ENCODE data around the gene POTEM.
"Not testable (repeated sequence)": the region's sequence is repeated elsewhere in the genome, so short reads cannot be mapped to it uniquely, and the experiment has no call there.

Gene POTEM

DNA sequence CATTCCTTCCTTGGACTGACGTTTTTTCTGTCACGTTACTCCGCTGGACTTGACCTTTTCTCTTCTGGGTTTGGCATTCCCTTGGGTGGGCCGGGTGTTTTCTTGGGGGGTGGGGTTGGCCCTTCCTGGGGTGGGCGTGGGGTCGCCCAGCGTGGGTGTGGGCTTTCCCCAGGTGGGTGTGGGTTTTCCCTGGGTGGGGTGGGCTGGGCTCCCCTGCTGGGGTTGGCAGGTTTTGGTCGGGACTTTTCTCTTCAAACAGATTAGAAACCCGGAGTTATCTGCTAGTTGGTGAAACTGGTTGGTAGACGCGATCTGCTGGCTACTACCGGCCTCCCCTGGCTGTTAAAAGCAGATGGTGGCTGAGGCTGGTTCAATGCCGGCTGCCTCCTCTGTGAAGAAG lies at the start of gene POTEM:
TSS of gene POTEM (plus strand) at position 301 of the 400 bp plus-strand sequence. CDS start at position 353, 52 bp downstream.
- not testable (repeated sequence) for DNase-seq

- DNase-seq = not testable (repeated sequence)
Measured at GRCh38 chr14:18918345-18918744, 48.9 kb upstream of the POTEM start.

DNA sequence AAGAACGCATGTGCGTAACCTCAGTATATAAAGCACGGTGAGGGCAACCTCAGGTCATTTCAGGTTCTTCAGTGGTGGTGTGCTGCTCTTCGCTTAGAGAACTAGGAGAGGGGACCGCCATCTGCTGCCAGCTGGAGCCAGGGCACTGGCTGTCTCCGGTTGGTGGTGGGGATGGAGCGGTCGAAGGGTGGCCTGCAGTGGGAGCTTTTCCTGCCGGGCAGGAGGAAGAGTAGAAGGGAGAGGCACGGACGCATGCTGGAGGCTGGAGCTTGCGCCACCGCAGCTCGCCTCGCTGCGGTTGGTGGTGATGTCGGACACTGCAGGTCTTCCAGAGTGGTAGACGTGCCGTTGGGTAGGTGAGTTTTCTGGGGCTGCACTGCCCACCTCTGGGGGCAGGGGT lies 47.2 kb upstream of the POTEM start:
- not testable (repeated sequence) for DNase-seq

DNA sequence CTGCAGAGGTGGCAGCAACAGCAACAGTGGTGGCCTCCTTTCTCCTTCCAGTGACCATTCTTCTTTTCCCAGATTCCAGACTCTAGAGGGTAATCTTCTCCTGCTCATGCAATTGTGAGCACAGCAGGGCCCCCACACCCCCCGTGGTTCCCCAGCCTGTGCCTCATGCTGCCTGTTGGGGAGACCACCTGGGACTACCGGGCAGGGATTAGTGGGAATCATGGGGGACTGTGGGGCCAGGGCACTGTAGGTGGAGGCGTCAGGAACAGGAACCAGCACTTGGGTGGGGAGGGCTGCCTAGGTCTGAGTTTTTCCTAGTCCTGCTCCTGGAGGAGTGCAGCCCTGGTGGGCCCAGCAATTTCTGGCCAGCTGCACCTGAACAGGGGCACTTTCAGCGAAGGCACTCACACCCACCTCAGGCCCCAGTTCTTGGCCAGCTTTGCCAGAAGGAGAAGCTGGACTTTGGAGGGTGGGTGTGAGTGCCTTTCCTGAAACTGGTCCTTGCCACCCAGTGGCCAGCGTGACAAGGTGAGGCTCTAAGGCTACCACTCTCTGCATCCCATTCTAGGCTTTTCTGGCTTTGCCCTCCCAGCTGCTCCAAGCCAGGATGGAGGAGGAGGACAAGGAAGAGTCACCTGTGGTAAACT lies 46.1 kb upstream of the POTEM start:
- not testable (repeated sequence) for DNase-seq

GRCh38 chr14:18936848-18937247 lies 30.4 kb upstream of the POTEM start:
- DNase-seq = not testable (repeated sequence)

DNA sequence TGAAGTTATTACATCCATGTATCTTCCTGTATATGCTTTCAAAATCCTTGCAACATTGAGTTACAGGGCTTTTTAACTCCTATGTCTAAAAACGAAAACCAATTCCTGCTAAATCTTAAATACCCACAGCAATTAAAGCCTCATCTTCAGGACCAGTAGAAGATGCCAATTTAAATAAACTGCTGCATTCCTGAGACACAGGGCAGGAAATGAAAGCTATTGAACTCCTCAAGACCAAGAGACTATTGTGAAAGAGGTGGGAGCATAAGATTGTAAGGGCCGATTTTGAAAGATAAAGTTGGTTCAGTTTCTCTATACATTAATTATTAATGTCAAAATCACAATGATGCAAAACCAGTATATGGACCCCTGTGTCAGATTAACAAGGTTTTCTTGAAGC lies 28.5 kb upstream of the POTEM start:
- DNase-seq = not testable (repeated sequence)

DNA sequence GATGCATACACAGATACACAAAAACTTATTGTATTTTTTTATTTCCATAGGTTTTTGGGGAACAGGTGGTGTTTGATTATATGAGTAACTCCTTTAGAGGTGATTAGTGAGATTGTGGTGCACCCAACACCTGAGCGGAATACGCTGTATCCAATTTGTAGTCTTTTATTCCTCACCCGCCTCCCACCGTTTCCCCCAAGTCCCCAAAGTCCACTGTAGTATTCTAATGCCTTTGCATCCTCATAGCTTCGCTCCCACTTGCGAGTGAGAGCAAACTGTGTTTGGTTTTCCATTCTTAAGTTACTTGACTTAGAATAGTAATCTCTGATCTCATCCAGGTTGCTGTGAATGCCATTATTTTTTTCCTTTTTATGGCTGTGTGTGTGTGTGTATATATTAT lies 17.3 kb upstream of the POTEM start:
- DNase-seq = not testable (repeated sequence)

GRCh38 chr14:18953085-18953484 lies 14.1 kb upstream of the POTEM start:
- not testable (repeated sequence) for DNase-seq

DNA sequence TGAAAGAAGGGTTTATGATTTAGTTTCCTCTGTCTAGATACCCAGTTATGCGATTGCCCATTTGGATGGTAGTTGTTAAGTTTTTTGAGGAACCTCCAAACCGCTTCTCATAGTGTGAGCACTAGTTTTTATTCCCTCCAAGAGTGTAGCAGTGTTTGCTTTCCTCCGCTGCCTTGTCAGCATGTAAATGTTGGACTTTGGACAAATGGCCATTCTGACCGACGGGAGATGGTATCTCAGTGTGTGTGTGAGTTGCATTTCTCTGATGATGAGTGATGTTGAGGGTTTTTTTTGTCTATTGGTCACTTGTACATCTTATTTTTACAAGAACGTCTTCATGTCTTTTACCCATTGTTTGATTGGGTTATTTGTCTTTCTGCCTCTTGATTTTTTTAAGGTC lies 11.4 kb upstream of the POTEM start:
- DNase-seq = not testable (repeated sequence)

DNA sequence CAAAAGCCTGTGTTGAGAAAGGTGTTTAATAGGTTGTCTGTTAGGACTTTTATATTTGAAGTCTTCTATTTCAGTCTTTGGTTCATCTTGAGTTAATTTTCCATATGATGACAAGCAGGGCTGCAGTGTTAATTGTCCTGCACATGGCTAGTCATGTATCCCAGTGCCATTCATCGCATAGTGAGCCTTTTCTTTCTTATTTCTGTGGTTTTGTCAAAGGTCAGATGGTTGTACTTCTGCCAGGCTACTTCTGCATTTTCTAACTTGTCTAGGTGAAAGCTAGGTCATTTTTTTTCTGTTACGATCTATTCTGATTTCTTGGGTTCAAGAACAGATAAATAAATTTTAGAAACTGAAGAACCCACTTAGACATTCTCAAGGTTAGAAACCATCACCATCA lies 5.7 kb upstream of the POTEM start:
- not testable (repeated sequence) for DNase-seq

DNA sequence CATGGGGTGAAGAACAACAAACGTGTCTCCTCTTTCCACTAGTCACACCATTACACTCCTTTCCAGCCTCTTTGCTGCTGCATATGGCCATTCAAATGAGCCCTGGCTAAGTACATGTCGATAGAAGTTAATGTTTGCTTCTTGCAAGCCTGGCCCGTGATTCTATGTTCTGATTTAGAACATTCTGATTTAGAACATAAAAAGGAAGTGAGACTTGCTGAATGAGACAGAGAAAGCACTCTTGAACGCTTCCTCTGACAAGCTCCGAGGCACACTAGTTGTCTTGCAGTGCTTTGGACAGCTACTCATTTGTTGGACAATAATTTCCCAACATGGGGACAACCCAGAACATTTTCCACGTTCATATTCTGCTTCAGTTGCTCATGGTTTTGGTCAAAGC lies 5.1 kb upstream of the POTEM start:
- not testable (repeated sequence) for DNase-seq

DNA sequence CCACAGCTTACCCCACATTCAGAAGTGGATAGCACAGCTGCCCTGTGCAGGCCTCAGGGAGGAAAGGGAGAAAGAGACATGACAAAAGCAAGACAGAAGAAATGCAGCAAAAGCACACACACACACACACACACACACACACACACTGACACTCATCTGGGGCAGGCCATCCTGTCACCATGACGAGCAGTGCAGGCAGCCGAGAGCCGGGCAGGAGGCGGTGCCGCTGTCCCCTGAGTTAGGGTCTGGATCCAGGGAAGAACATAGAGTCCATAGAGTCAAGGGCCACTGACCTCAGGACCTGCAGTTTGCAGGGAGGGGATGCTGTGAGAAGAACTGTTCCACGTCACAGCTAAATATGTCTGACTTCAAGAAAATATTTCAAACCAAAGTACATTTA lies 4.0 kb upstream of the POTEM start:
- not testable (repeated sequence) for DNase-seq

GRCh38 chr14:18964878-18965277 lies 2.4 kb upstream of the POTEM start:
- DNase-seq = not testable (repeated sequence)

GRCh38 chr14:19002566-19002965 lies 35.3 kb downstream of the POTEM start:
- not testable (repeated sequence) for DNase-seq

DNA sequence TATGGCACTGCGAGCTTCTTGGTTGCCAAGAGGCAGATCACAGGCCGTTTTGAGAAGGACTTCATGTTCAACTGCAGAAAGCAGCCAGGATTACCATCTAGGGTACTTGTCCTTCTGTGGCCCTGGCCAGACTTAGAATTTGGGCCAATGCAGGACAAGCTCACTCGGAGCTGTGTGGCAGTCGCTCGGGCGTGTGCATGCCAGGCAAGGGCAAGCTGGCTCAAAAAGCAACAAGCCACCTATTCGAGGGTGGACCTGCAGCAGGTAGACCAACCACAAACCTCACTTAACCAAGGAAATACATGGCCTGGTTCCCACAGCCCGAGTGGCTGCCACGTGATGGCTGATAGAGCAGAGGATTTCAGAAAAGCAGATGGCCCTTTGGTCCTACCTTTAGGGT lies 39.3 kb downstream of the POTEM start:
- DNase-seq = not testable (repeated sequence)

DNA sequence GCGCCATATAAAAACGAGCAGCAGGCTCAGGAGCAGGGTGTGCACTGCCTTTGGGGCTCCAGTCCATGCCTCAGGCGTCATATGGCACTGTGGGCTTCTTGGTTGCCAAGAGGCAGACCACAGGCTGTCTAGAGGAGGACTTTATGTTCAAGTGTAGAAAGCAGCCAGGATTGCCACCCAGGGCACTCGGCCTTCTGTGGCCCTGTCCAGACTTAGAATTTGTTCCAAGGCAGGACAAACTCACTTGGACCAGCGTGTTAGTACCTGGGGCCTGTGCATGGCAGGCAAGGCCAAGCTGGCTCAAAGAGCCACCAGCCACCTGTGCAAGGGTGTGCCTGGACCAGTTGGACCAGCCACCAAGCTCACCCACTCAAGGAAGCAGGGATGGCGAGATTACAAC lies 40.4 kb downstream of the POTEM start:
- DNase-seq = not testable (repeated sequence)

DNA sequence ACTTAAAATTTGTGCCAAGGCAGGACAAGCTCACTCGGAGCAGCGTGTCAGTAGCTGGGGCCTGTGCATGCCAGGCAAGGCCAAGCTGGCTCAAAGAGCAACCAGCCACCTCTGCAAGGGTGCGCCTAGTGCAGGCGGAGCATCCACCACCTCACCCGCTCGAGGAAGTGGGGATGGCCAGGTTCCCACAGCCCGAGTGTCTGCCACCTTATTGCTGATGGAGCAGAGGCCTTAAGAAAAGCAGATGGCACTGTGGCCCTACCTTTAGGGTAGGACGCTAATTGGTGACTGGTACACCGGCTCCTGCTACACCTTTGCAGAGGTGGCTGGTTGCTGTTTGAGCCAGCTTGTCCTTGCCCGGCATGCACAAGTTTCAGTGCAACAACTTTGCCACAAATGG lies 43.8 kb downstream of the POTEM start:
- DNase-seq = not testable (repeated sequence)

- not testable (repeated sequence) for DNase-seq
Measured at GRCh38 chr14:19011703-19012102, 44.5 kb downstream of the POTEM start.

GRCh38 chr14:19015185-19015584 lies 48.0 kb downstream of the POTEM start:
- not testable (repeated sequence) for DNase-seq

GRCh38 chr14:19025080-19025589 lies 57.9 kb downstream of the POTEM start:
- DNase-seq = not testable (repeated sequence)

DNA sequence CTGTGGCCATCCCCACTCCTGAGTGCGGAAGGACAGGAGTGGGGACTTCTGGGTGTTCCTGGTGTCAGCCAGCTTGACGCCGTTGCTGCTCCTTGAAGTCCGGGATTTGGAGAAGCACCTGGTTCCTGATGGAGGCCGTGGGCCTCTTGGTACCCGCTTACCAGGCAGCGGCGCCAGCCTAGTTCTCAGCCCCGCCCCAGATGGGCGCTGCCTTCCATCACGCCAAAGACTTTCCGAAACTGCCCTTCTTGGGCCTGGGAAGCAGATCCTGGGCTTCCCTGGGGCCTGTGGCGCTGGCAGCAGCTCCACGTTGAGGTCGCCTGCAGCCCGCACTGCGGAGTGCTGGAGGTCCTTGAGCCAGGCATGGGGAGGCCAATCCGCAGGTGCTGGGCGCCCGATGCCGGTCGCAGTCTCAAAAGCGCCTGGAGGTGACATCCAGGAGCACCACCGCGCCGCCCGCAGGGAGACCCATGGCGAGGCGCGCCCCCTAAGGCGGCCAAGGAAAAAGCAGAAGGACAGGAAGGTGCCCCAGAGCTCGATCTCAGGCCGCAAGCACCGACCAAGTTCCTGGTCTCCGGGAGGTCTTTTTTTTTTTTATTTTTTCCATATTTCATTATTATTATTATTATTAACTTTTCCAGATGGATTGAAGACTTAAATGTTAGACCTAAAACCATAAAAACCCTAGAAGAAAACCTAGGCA lies 59.6 kb downstream of the POTEM start:
- DNase-seq = not testable (repeated sequence)

DNA sequence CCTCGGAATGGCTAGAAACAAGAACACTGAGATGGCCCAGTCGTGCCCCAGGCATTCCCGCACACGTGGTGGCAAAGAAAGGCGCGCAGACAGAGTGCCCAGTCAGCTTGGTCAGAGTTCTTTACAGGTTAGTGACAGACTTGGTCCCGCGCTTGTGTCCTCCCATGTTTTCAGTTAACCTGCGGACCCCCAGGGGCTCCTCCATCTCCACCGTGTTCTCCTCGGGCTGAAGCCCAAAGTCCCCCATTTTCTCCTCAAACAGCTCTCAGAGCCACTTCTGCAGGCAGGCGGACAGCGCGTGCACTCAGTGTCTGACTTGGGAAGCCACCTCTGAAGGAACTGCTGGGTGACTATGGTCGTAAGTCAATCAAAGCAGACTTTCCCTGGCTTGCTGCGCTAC lies 60.7 kb downstream of the POTEM start:
- not testable (repeated sequence) for DNase-seq

- not testable (repeated sequence) for DNase-seq
Measured at GRCh38 chr14:19036811-19037382, 69.7 kb downstream of the POTEM start.
